ENCODE measurements around the gene KLF11. TPM values are rescaled to one million over a fixed set of nuclear protein-coding genes. Genes with fewer than 3 reads are reported as not detected.

The KLF11 gene
- total RNA-seq, 1 experiment from 2014 or later = 9.6 TPM

DNA sequence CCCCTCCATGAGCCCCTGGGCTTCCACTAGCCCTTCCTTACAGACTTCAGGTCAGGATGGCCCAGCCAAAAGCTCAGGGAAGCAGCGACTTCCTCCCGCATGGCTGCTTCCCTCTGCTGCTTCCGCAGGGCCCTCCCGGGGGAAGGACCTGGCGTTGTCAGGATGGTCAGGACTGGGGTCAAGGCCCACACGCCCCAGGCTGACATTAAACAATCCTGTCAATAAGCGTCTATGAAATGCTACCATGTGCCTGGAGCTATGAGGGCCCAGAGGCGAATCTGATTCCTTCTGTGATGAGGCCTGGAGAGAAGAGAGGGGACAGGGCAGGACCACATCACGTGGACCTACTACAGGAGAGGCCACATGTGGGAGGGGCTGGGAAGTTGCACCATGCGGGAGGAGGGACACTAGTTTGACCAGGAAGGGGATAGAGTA is 19.6 kb downstream of the KLF11 start:
- DNase-seq (ENCODE audit: low read depth) = no peak

GRCh38 chr2:10063566-10063965 is 20.2 kb downstream of the KLF11 start:
- DNase-seq (ENCODE audit: low read depth) = no peak

DNA sequence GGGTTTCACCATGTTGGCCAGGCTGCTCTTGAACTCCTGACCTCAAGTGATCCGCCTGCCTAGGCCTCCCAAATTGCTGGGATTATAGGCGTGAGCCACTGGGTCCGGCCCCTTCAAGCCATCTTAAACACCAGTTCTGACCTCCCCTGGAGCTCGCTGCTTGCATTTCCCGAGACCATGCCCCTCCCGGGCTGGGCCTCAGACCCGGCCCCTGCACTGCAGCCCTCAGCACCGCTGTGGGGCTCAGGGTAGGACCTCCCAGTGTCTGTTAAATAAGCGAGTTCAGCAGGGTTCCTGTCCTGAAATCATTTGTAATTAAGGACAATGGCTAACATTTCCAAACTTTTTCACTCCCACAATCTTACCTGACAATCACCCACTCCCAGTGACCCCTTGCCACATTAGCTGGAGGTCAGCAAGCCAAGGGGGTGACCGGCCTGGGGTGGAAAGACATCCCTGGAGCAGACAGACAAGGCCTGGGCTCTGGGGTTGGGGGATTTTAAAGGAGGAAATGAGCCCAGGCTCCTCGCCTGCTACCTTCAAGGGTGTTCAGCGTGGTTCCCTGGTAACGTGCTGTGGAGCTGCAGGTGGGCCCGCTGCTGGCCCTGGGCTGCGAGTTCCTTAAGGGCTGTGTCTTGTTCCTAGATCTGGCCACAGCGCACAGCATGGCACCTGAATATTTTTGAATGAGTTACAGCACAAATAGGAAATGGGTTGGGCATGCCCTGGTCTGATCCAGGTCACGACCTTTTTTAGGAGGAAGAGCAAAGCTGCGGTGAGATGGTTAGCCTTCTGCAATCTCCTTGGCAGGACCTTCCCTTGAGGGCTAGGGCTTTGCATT is 21.8 kb downstream of the KLF11 start:
- no peak for DNase-seq (ENCODE audit: low read depth)

GRCh38 chr2:10065773-10066055 is 22.4 kb downstream of the KLF11 start:
- DNase-seq (ENCODE audit: low read depth) = no peak

GRCh38 chr2:10067330-10067729 is 24.0 kb downstream of the KLF11 start:
- no peak for DNase-seq (ENCODE audit: low read depth)

- DNase-seq (ENCODE audit: low read depth) = no peak
Measured at GRCh38 chr2:10067881-10068280, 24.5 kb downstream of the KLF11 start.

GRCh38 chr2:10071176-10071575 is 27.8 kb downstream of the KLF11 start:
- DNase-seq (ENCODE audit: low read depth) = no peak

- DNase-seq (ENCODE audit: low read depth) = no peak
Measured at GRCh38 chr2:10071595-10071994, 28.2 kb downstream of the KLF11 start.

- DNase-seq (ENCODE audit: low read depth) = peak; percentile 79
Measured at GRCh38 chr2:10072656-10073480, 29.5 kb downstream of the KLF11 start.

DNA sequence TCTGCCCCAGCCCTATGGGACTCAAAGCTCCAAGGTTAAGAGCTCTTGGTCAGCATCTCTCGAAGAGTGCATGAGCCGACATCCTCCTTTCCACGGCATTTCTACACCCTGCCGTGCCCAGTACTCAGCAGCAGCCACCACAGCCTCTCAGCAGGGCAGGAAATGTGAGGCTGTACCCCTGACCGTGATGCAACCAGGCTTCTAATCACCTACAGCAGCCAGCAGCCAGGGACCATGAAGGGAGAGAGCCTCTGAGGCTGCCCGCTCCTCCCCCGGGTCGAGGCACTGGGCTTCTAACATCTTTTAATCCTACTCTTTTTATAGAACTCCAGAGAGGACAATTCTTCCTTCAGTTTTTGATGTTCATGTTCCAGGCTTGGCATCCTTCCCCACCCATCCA is 30.4 kb downstream of the KLF11 start:
- no peak for DNase-seq (ENCODE audit: low read depth)

DNA sequence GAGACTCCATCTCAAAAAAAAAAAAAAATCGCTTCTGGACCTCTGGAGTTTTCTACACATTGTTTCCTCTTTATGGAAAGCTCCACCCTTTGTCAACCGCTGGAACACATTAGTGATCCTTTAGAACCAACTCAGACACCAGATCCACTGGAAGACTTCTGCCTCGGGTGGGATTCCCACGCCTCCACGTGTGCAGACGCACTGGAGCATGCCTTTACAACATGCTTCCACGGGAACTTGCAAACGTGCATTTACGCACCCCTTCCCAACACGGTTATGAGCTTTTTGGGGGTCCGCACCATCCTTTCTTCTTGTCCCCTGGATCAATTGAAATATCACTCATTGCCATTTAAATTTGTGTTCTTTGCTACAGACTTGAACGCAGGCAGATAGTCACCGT is 31.8 kb downstream of the KLF11 start:
- no peak for DNase-seq (ENCODE audit: low read depth)

GRCh38 chr2:10075571-10076209 is 32.3 kb downstream of the KLF11 start:
- DNase-seq (ENCODE audit: low read depth) = no peak

GRCh38 chr2:10076511-10076910 is 33.2 kb downstream of the KLF11 start:
- DNase-seq (ENCODE audit: low read depth) = no peak

- no peak for DNase-seq (ENCODE audit: low read depth)
Measured at GRCh38 chr2:10076988-10077527, 33.7 kb downstream of the KLF11 start.

DNA sequence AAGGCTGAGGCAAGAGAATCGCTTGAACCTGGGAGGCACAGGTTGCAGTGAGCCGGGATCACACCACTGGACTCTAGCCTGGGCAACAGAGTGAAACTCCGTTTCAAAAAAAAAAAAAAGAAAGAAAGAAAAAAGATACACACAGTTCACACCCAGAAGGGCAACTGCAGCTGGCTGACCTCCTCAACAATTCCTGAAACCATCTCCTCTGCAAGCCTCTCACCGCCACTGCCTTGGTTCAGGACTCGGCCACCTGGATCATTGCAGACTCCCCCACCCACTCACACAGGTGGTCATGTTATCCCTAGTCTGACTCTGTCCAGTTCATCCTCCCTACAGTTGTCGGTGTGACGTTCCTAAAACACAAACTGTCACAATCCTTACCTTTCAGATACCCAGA is 34.7 kb downstream of the KLF11 start:
- DNase-seq (ENCODE audit: low read depth) = no peak

DNA sequence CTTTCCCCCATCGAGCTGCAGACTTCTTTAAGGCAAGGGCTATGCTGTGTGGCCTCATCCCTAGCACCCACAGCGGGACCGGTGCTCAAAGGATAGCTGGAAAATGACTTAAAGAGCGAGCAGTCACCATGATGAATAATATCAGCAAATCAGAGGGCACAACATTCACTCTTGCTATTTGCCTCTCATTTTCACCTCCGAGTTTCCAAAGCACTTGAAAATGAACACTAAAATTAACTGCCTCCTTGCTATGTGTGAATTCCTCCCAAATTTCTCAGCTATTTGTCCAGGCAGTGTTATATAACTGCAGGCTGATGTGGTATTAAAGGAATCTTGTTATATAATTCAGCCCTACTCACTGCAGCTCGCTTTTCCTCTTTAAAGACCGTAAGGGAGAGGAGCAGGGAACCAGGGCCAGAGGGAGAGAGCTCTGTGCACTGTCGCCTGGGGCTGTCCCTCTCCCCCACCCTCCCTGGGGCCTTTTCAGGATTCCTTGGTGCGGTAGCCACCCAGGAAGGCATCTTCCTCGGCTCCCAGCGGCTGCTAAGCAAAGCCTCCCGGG is 35.4 kb downstream of the KLF11 start:
- no peak for DNase-seq (ENCODE audit: low read depth)

- peak; percentile 67 for DNase-seq (ENCODE audit: low read depth)
Measured at GRCh38 chr2:10079266-10079869, 36.0 kb downstream of the KLF11 start.

DNA sequence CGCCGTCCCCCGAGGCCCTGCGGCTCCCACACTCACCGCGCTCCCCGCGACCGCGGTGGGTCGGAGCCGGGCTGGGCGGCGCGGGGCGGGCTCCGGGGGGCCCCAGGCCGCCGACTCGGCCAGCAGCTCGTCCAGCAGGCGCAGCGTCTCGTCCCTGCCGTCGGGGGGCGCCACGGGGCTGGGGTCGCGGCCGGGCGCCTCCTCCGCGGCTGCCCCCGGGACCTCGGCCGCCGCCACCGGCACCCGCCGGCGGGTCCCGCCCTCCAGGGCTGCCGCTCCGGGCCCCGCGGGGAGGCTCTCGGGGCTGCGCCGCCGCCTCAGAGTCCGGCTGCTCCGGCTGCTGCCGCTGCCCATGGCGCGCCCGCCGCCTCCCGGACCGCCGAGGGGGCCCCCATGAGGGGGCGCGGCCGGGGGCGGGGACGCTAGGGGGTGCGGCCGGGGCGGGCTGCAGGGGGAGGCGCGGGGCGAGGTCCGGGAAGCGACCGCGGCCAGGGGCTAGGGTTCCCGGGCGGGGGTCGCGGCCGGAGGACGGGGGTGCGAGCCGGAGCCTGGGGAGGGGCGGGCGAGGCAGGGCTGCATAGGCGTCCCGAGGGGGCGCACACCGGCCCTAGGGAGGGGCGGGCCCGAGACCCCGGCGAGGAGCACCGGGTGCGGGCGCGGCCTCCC is 36.7 kb downstream of the KLF11 start, which contains the start of gene CYS1:
TSS of gene CYS1 (minus strand) at position 542 of the 666 bp plus-strand sequence. CDS start at position 354, 188 bp downstream.
- DNase-seq (ENCODE audit: low read depth) = no peak

GRCh38 chr2:10080536-10081304 is 37.4 kb downstream of the KLF11 start:
- DNase-seq (ENCODE audit: low read depth) = no peak

DNA sequence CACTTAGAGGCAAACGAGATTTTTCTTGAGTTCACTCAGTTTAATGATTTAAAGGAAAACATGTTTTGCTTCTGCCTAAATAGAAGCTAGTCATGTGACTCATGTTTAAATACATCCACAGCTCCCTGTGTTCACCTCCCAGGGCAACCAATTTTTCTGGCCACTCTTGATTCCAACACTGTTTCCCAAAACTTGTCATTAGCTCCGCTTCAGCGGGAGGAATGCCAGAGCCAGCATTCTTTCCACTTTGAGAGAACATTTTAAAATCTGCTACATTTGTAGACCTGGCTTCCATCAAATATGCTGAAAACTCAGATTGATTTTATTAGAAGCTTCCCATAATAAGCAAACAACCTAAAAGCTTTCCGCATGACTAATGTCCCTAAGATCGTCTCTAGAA is 39.7 kb downstream of the KLF11 start:
- DNase-seq (ENCODE audit: low read depth) = no peak
